HUES64 (cell line): Measurements from ENCODE around the gene ARMH4.

Source experiments
- H3K27ac ChIP-seq: 2 replicates; pipeline ENCODE4 v1.7.0; 2013; ENCODE audit warnings: low read depth, low read length, inconsistent platforms
- H3K27me3 ChIP-seq: 2 replicates; pipeline ENCODE4 v1.6.1; 2013; ENCODE audit warnings: mild to moderate bottlenecking, low read length; ENCODE audit not compliant: insufficient read depth
- H3K36me3 ChIP-seq: 2 replicates; pipeline ENCODE4 v1.6.1; 2013; ENCODE audit warnings: mild to moderate bottlenecking, low read length; ENCODE audit not compliant: insufficient read depth
- H3K4me1 ChIP-seq: 2 replicates; pipeline ENCODE4 v1.6.1; 2013; ENCODE audit warnings: mild to moderate bottlenecking, low read length, moderate library complexity; ENCODE audit not compliant: insufficient read depth
- H3K4me3 ChIP-seq: 2 replicates; pipeline ENCODE4 v1.5.1; 2013; ENCODE audit warnings: mild to moderate bottlenecking, low read length, moderate library complexity
- H3K9ac ChIP-seq: 2 replicates; pipeline ENCODE4 v1.6.1; 2013; ENCODE audit warnings: mild to moderate bottlenecking, low read depth, low read length
- H3K9me3 ChIP-seq: 2 replicates; pipeline ENCODE4 v1.6.1; 2013; ENCODE audit warnings: low read depth, low read length; ENCODE audit not compliant: insufficient read depth
- WGBS: fragments of 150-250, 120-280 bp; methylation state at CpG from one replicate; pipeline ENCODE4 v1.1.7; 2013; ENCODE audit warnings: missing lambda C conversion rate; 5-methylcytosine and 5-hydroxymethylcytosine counted together

The ARMH4 gene

GRCh38 chr14:58119381-58119780 lies 32.6 kb downstream of the ARMH4 start:
- Histone ChIP-seq H3K4me1 (0 out of 2 replicates have a peak, but pooled peaks cover 2% of the 10 kb centered on the region), H3K9ac (no peak overlapping the region), H3K4me3 (no peak overlapping the region), H3K36me3 (no peaks in the 10 kb centered on the region), H3K27me3 (no peaks in the 10 kb centered on the region), H3K9me3 (no peaks in the 10 kb centered on the region), H3K27ac (no peak overlapping the region)
- 98% methylated on average over 3 of the region's 3 CpGs for WGBS

- H3K27me3 ChIP-seq, result no peaks in the 10 kb centered on the region
- no peaks in the 10 kb centered on the region for H3K36me3 ChIP-seq
- H3K9me3 ChIP-seq, result no peaks in the 10 kb centered on the region
- WGBS, result 90% methylated on average over 5 of the region's 5 CpGs
- H3K9ac ChIP-seq, result no peak overlapping the region
- H3K27ac ChIP-seq, result no peak overlapping the region
- H3K4me3 ChIP-seq, result no peak overlapping the region
- 0 out of 2 replicates have a peak, but pooled peaks cover 2% of the 10 kb centered on the region for H3K4me1 ChIP-seq
Measured at GRCh38 chr14:58118097-58118815, 33.8 kb downstream of the ARMH4 start.

- Histone ChIP-seq H3K36me3 (no peaks in the 10 kb centered on the region), H3K4me3 (no peak overlapping the region), H3K9ac (no peak overlapping the region), H3K9me3 (no peaks in the 10 kb centered on the region), H3K27me3 (no peaks in the 10 kb centered on the region), H3K27ac (no peak overlapping the region), H3K4me1 (no peaks in the 10 kb centered on the region)
- 63% methylated on average over 2 of the region's 3 CpGs for WGBS
Measured at GRCh38 chr14:58109744-58110143, 42.3 kb downstream of the ARMH4 start.

GRCh38 chr14:58108717-58109116 lies 43.3 kb downstream of the ARMH4 start:
- Histone ChIP-seq H3K4me1 (no peaks in the 10 kb centered on the region), H3K27me3 (no peaks in the 10 kb centered on the region), H3K27ac (no peak overlapping the region), H3K9me3 (no peaks in the 10 kb centered on the region), H3K36me3 (no peaks in the 10 kb centered on the region), H3K9ac (no peak overlapping the region), H3K4me3 (no peak overlapping the region)
- 100% methylated on average over 1 of the region's 1 CpG for WGBS

- Histone ChIP-seq H3K27me3 (no peaks in the 10 kb centered on the region), H3K4me3 (no peak overlapping the region), H3K4me1 (no peaks in the 10 kb centered on the region), H3K9me3 (no peaks in the 10 kb centered on the region), H3K9ac (no peak overlapping the region), H3K27ac (no peak overlapping the region), H3K36me3 (no peaks in the 10 kb centered on the region)
- WGBS, result 7% methylated on average over 3 of the region's 4 CpGs
Measured at GRCh38 chr14:58107947-58108552, 44.0 kb downstream of the ARMH4 start.

GRCh38 chr14:58107041-58107440 lies 45.0 kb downstream of the ARMH4 start:
- 97% methylated on average over 1 of the region's 1 CpG for WGBS

GRCh38 chr14:58106446-58106845 lies 45.6 kb downstream of the ARMH4 start:
- Histone ChIP-seq H3K27ac (no peak overlapping the region), H3K9ac (no peak overlapping the region), H3K36me3 (no peaks in the 10 kb centered on the region), H3K27me3 (no peaks in the 10 kb centered on the region), H3K4me3 (no peak overlapping the region), H3K9me3 (no peaks in the 10 kb centered on the region), H3K4me1 (no peaks in the 10 kb centered on the region)
- WGBS, result 86% methylated on average over 4 of the region's 4 CpGs

More at GRCh38 chr14:58107041-58107440, 45.0 kb downstream of the ARMH4 start:
- no peaks in the 10 kb centered on the region for H3K36me3 ChIP-seq
- H3K4me1 ChIP-seq, result no peaks in the 10 kb centered on the region
- no peak overlapping the region for H3K4me3 ChIP-seq
- no peaks in the 10 kb centered on the region for H3K9me3 ChIP-seq
- H3K27ac ChIP-seq, result no peak overlapping the region
- H3K9ac ChIP-seq, result no peak overlapping the region
- H3K27me3 ChIP-seq, result no peaks in the 10 kb centered on the region

GRCh38 chr14:58104808-58105207 lies 47.2 kb downstream of the ARMH4 start:
- no peak overlapping the region for H3K4me3 ChIP-seq
- H3K9me3 ChIP-seq, result no peaks in the 10 kb centered on the region
- H3K36me3 ChIP-seq, result no peaks in the 10 kb centered on the region
- H3K9ac ChIP-seq, result no peak overlapping the region
- H3K27ac ChIP-seq, result no peak overlapping the region
- no peaks in the 10 kb centered on the region for H3K4me1 ChIP-seq
- 90% methylated on average over 2 of the region's 2 CpGs for WGBS
- H3K27me3 ChIP-seq, result no peaks in the 10 kb centered on the region

GRCh38 chr14:58100735-58101368 lies 51.2 kb downstream of the ARMH4 start:
- 94% methylated on average over 4 of the region's 4 CpGs for WGBS
- no peak overlapping the region for H3K27ac ChIP-seq
- H3K4me1 ChIP-seq, result peaks cover 8% of the 10 kb centered on the region; the same call in 1 of the 2 replicates
- H3K4me3 ChIP-seq, result no peak overlapping the region
- H3K36me3 ChIP-seq, result no peaks in the 10 kb centered on the region
- no peaks in the 10 kb centered on the region for H3K9me3 ChIP-seq
- no peak overlapping the region for H3K9ac ChIP-seq
- H3K27me3 ChIP-seq, result no peaks in the 10 kb centered on the region

- H3K36me3 ChIP-seq, result no peaks in the 10 kb centered on the region
- no peak overlapping the region for H3K27ac ChIP-seq
- H3K4me3 ChIP-seq, result no peak overlapping the region
- 97% methylated on average over 4 of the region's 5 CpGs for WGBS
- no peak overlapping the region for H3K9ac ChIP-seq
- H3K4me1 ChIP-seq, result peaks cover 8% of the 10 kb centered on the region; the same call in 1 of the 2 replicates
- H3K9me3 ChIP-seq, result no peaks in the 10 kb centered on the region
- H3K27me3 ChIP-seq, result no peaks in the 10 kb centered on the region
Measured at GRCh38 chr14:58099682-58100081, 52.3 kb downstream of the ARMH4 start.

GRCh38 chr14:58098507-58098906 lies 53.5 kb downstream of the ARMH4 start:
- Histone ChIP-seq H3K9ac (no peak overlapping the region), H3K9me3 (no peaks in the 10 kb centered on the region), H3K27ac (no peak overlapping the region), H3K27me3 (no peaks in the 10 kb centered on the region), H3K36me3 (no peaks in the 10 kb centered on the region), H3K4me3 (no peak overlapping the region), H3K4me1 (peaks cover 8% of the 10 kb centered on the region; the same call in 1 of the 2 replicates)
- 40% methylated on average over 1 of the region's 1 CpG for WGBS
